Esophagus squamous epithelium (tissue), 5 donors: Measurements from ENCODE around the gene ELMO1. TPM values are rescaled to one million over a fixed set of nuclear protein-coding genes. Genes with fewer than 3 reads are reported as not detected.

Source experiments
- DNase-seq: peaks from one replicate; lab custom pipeline; 2025; lab: John Stamatoyannopoulos, UW
- H3K27ac ChIP-seq, 4 donors: fragments of 200-600 bp; sonication (generic); one replicate each; pipeline ENCODE4 v1.5.1; 2016 to 2019; ENCODE audit warnings: mild to moderate bottlenecking in 1 of 4
- H3K27me3 ChIP-seq, 4 donors: fragments of 200-600 bp; sonication (generic); 1 replicate in 3 of 4; 2 replicates in 1 of 4; pipeline versions ENCODE4 v1.5.1 to v1.6.0; 2017 to 2021; ENCODE audit warnings: antibody characterized with exemption in 1 of 4
- H3K36me3 ChIP-seq, 3 donors: fragments of 200-600 bp; sonication (generic); one replicate each; pipeline ENCODE4 v1.5.1; 2016 to 2019
- H3K4me1 ChIP-seq, 3 donors: fragments of 200-600 bp; sonication (generic); one replicate each; pipeline ENCODE4 v1.5.1; 2017 to 2019
- H3K4me3 ChIP-seq, 4 donors: fragments of 200-600 bp; sonication (generic); 1 replicate in 3 of 4; 2 replicates in 1 of 4; pipeline ENCODE4 v1.5.1; 2016 to 2019; ENCODE audit warnings: mild to moderate bottlenecking in 2 of 4, moderate library complexity in 1 of 4
- H3K9me3 ChIP-seq, 3 donors: fragments of 200-600 bp; sonication (generic); one replicate each; pipeline ENCODE4 v1.5.1; 2016 to 2019
- CTCF ChIP-seq, 6 experiments: fragments of 450-650 bp in 4 of 6; fragments of 200-600 bp in 2 of 6; sonication (generic) in 2 of 6; IDR thresholded peaks; one replicate each; pipeline ENCODE4 v1.5.1; 2016 to 2019; ENCODE audit warnings: antibody characterized with exemption in 6 of 6, mild to moderate bottlenecking in 4 of 6, moderate library complexity in 4 of 6
- POLR2A ChIP-seq, 4 donors: fragments of 450-650 bp; IDR thresholded peaks; one replicate each; pipeline ENCODE4 v1.6.1; 2017; ENCODE audit warnings: antibody characterized with exemption in 4 of 4, mild to moderate bottlenecking in 4 of 4, moderate library complexity in 3 of 4
- WGBS, 2 donors: methylation state at CpG; one replicate each; pipeline ENCODE4 v1.1.5; 2018; 5-methylcytosine and 5-hydroxymethylcytosine counted together
- intact Hi-C: fragments of 100-400 bp; cut with DNase I; formaldehyde crosslinking; loops from one replicate; pipeline ENCODE4 v1.15.0; 2022
- total RNA-seq, 4 donors: library from RNA; depleted of rRNA; stranded (reverse); fragments of >200 nt; gene quantifications; one replicate each; pipeline ENCODE4 v1.1.0, GENCODE V29; 2016
- donor health status: DM: yes; HTN: yes; CAD: no.

The ELMO1 gene
- total RNA-seq, 4 donors from 2014 or later: 0.68 to 36.6 (median 11.8) TPM

- no peak for TF ChIP-seq POLR2A (IDR thresholded peaks at IDR 0.05)
- TF ChIP-seq CTCF (IDR thresholded peaks at IDR 0.05): no peak
- DNase-seq: no peak
- no peaks in the 10 kb centered on the region for H3K27me3 ChIP-seq
- H3K27ac ChIP-seq: peak overlapping the region in 1 of 4 donors; percentile 18
- no peaks in the 10 kb centered on the region for H3K9me3 ChIP-seq
- 70% methylated on average over 5 of the region's 5 CpGs for WGBS, 2 donors
- H3K4me3 ChIP-seq: no peak overlapping the region
- intact Hi-C loops: no loop called here
- peaks cover 0 to 28% (median 0%) of the 10 kb centered on the region in 3 donors for H3K4me1 ChIP-seq
- no peaks in the 10 kb centered on the region for H3K36me3 ChIP-seq
Measured at GRCh38 chr7:36972140-36972518, 476.5 kb downstream of the ELMO1 start.

- Histone ChIP-seq H3K36me3 (no peaks in the 10 kb centered on the region), H3K9me3 (no peaks in the 10 kb centered on the region), H3K27ac (peak overlapping the region in 2 of 4 donors; percentile 18 to 19), H3K4me3 (no peak overlapping the region), H3K27me3 (no peaks in the 10 kb centered on the region), H3K4me1 (peaks cover 0 to 30% (median 0%) of the 10 kb centered on the region in 3 donors)
- WGBS, 2 donors: 49 to 50% methylated on average over 9 of the region's 9 CpGs
- DNase-seq: no peak
- no peak for TF ChIP-seq POLR2A (IDR thresholded peaks at IDR 0.05)
- no peak for TF ChIP-seq CTCF (IDR thresholded peaks at IDR 0.05)
- intact Hi-C loops: no loop called here
Measured at GRCh38 chr7:36971515-36972139, 477.0 kb downstream of the ELMO1 start.

- WGBS, 2 donors: 76 to 77% methylated on average over 5 of the region's 5 CpGs
- intact Hi-C loops: no loop called here
- peak overlapping the region in 1 of 4 donors; percentile 39 for H3K27ac ChIP-seq
Measured at GRCh38 chr7:36970551-36971514, 477.8 kb downstream of the ELMO1 start.

GRCh38 chr7:36969376-36969775, 479.3 kb downstream of the ELMO1 start:
- no peaks in the 10 kb centered on the region for H3K36me3 ChIP-seq
- no peaks in the 10 kb centered on the region for H3K9me3 ChIP-seq
- peaks cover 0 to 39% (median 0%) of the 10 kb centered on the region in 3 donors for H3K4me1 ChIP-seq
- no peak for DNase-seq
- intact Hi-C loops: loop anchor here (5.0 kb wide), 1 partner anchor 213 kb away; no protein-coding TSS in a partner anchor
- TF ChIP-seq CTCF (IDR thresholded peaks at IDR 0.05): no peak
- TF ChIP-seq POLR2A (IDR thresholded peaks at IDR 0.05): no peak
- no peak overlapping the region for H3K4me3 ChIP-seq
- H3K27me3 ChIP-seq: no peaks in the 10 kb centered on the region
- no peak overlapping the region for H3K27ac ChIP-seq

More at GRCh38 chr7:36970551-36971514, 477.8 kb downstream of the ELMO1 start:
- H3K4me1 ChIP-seq: peaks cover 0 to 38% (median 0%) of the 10 kb centered on the region in 3 donors
- TF ChIP-seq POLR2A (IDR thresholded peaks at IDR 0.05) (no peak), CTCF (IDR thresholded peaks at IDR 0.05) (no peak)
- no peak for DNase-seq
- no peaks in the 10 kb centered on the region for H3K27me3 ChIP-seq
- no peaks in the 10 kb centered on the region for H3K9me3 ChIP-seq
- no peaks in the 10 kb centered on the region for H3K36me3 ChIP-seq
- H3K4me3 ChIP-seq: no peak overlapping the region

- DNase-seq: no peak
Measured at GRCh38 chr7:36967387-36967786, 481.3 kb downstream of the ELMO1 start.

More at GRCh38 chr7:36967387-36967786, 481.3 kb downstream of the ELMO1 start:
- WGBS, 2 donors: 45 to 58% methylated on average over 4 of the region's 4 CpGs
- H3K36me3 ChIP-seq: no peaks in the 10 kb centered on the region
- TF ChIP-seq POLR2A (IDR thresholded peaks at IDR 0.05) (no peak), CTCF (IDR thresholded peaks at IDR 0.05) (peak; percentile 52 to 65 (median 62))
- H3K4me3 ChIP-seq: no peak overlapping the region
- intact Hi-C loops: loop anchor here (5.0 kb wide), 1 partner anchor 215 kb away; no protein-coding TSS in a partner anchor
- no peaks in the 10 kb centered on the region for H3K9me3 ChIP-seq
- peaks cover 0 to 36% (median 0%) of the 10 kb centered on the region in 3 donors for H3K4me1 ChIP-seq
- H3K27ac ChIP-seq: no peak overlapping the region
- no peaks in the 10 kb centered on the region for H3K27me3 ChIP-seq
